HG02870 (cell line): ENCODE data around the gene PLAC8.
"Not testable (repeated sequence)": the region's sequence is repeated elsewhere in the genome, so short reads cannot be mapped to it uniquely, and the experiment has no call there.

Experiments used
- ATAC-seq: cut with Tn5 transposase; IDR thresholded peaks from one replicate; pipeline ENCODE4 v1.9.1; 2021; ENCODE audit warnings: mild to moderate bottlenecking, moderate library complexity; ENCODE audit not compliant: unreplicated experiment

The PLAC8 gene

DNA sequence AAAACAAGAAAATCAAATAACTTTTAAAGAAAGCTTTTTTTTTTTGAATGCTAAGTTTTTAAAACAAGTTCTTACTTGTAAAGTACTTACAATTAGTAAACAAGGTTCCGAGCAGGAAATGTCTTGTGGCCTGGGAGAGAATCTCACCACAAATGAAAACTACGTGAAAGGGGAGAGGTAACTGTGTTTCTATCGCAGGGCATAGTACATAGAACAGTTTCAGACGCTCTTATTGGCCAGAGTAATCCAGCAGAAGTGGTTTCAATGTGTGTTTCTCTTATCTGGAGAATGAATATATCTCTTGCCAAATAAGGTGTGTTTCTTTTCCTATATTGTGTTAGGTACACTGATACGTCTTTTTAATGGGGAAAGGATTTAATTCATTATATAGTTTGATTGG lies at the start of gene PLAC8:
TSS of gene PLAC8 (minus strand) at position 154 of the 400 bp plus-strand sequence. CDS start 6,808 bp downstream, outside the sequence.
- peak; percentile 33 for ATAC-seq

DNA sequence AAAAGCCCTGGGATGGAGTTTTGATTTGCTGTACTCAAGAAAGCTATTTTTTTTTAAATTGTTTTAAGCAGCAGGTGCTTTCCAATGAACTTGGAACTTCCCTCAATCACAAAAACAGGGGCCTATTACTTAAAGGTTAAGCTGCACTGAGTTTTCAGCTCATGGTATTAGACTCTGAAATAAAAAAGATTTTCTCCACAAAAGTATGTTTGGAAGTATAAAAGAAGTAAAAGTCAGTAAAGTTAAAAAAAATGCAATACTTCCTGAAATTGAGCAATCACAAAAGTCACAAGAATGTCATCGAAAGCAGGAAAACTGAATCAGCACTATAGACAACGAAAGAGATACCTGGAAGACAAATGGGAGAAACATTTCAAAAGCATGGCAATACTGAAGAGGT lies 38.9 kb upstream of the PLAC8 start:
- ATAC-seq, result no peak

DNA sequence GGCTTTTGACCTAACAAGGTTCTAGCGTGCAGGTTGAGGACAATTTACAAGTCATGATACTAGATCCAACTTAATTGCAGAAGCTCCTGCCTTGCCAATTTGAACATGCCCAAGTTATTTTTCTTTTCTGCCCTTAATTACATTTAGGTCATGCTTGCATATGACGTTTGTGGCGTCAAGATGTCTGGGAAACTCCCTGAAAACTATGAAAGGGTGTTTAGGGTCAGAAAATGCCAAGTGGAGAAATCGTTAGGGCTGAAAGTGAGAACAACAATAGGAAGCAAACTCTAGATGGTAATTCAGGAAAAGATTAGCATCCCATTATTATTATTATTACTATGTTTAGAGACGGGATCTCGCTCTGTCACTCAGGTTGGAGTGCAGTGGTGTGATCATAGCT lies 38.2 kb upstream of the PLAC8 start:
- ATAC-seq, result no peak

- no peak for ATAC-seq
Measured at GRCh38 chr4:83151651-83152050, 37.1 kb upstream of the PLAC8 start.

DNA sequence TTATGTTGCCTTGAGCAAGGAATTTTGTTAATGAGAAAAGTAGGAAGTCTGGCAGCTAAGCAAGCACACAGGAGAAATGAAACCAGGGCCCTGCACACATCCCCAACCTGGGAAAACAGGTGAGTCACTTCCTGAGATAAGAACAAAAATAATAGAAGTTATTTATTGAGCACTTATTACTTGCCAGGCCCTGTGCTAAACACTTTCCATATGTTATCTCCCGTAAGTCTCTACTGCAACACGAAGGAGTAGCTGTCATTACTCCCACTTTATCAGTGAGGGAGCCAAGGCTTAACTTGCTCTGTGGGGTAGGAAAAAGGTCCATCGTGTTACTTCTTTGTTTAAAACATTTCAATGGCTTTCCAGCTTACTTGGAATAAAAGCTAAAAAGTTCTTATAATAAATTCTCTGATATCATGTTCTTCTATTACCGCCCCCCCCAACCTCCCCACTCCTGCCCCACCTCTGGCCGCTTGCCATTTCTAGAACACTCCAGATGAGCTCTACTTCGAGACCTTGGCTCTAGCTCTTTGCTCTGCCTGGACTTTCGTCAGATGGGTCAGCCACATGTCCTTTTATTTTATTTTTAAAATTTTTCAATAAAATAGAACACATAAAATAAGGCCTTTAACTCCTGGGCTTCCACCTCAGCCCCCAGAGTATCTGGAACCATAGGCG lies 36.3 kb upstream of the PLAC8 start:
- ATAC-seq, result no peak

GRCh38 chr4:83149865-83150652 lies 35.5 kb upstream of the PLAC8 start:
- no peak for ATAC-seq

DNA sequence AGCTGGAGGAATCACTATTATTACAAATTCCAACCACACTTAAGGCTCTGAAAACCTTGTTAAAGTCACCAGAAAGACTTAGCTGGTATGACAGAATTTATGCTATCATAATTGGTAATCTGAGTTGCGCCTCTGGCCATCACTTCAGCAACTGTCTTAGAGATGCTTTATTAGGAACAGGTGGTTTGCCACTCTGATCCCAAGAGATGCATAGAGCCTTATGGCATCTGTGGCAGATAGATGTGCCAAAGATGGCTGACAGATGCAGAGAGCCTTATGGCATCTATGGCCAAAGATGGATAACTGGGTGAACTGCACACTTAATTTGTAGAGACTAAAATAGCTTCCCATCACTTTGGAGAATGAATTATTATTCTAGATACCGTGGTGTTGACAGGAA lies 32.3 kb upstream of the PLAC8 start:
- no peak for ATAC-seq

GRCh38 chr4:83145776-83146175 lies 31.2 kb upstream of the PLAC8 start:
- not testable (repeated sequence) for ATAC-seq

- ATAC-seq, result no peak
Measured at GRCh38 chr4:83139514-83140156, 25.1 kb upstream of the PLAC8 start.

- peak; percentile 48 for ATAC-seq
Measured at GRCh38 chr4:83138946-83139345, 24.4 kb upstream of the PLAC8 start.

DNA sequence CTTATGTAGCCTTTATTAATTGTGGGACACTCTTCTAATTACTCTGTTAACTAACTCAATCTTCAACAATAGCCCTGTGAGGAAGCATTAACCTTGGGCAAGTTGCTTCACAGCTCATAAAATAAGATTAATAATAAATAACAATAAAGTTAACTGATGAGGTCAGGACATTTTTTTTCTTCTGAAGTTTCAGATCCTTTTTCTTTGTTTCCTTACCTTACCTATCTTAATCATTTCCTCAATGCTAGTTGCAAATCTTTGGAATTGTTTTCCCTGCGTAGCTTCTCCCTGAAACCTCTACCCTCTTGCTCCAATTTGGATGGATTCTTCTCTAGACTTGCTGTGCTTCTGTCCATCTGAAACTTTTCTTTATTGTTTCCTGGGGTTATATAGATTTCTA lies 17.5 kb upstream of the PLAC8 start:
- no peak for ATAC-seq

- ATAC-seq, result no peak
Measured at GRCh38 chr4:83129264-83129663, 14.7 kb upstream of the PLAC8 start.

GRCh38 chr4:83128240-83128929 lies 13.9 kb upstream of the PLAC8 start:
- ATAC-seq, result no peak

- ATAC-seq, result no peak
Measured at GRCh38 chr4:83125738-83126141, 11.2 kb upstream of the PLAC8 start.

DNA sequence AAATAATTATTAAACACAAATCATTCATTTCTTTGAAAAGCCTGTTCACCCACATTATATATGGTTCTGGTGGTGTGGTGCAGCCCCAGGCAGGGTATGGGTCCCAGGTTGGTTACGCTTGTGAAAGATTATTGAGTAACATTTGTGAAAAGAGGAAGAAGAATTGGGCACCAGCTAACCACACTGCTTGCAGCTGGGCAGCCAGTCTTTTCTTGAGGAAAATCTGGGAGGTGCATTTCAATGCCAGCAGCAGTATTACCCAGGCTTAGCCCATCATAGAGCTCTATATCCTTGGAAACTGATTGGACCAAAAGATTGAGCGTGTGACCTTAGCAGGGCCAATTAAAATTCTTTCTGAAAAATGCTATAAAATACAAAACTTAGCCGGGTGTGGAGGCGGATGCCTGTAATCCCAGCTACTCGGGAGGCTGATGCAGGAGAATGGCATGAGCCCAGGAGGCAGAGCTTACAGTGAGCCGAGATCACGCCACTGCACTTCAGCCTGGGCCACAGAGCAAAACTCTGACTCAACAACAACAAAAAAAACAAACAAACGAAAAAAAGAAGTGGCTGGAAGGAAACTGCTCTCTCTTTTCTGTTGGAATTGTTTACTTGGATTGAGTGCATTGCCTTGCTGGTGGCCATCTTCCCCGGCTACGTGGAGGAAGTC lies 9.7 kb upstream of the PLAC8 start:
- no peak for ATAC-seq

DNA sequence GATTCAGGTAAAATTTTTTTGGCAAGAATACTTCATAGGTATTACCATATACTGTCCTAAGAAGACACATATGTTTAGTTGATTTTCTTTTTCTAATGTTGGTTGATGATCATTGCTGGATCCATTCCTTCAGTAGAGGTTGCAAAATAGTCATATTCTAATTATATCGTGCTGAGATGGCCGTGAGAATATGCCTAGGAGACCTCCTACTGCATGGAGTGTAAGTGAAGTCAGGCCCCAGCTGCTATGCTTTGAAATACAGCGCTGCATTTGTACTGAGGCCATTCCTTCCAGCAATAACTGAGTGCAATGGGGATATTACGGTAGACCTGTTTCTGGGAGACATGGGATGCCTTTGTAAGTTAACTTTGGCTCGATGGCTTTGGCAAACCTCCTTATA lies 6.7 kb upstream of the PLAC8 start:
- no peak for ATAC-seq

GRCh38 chr4:83118869-83119268 lies 4.3 kb upstream of the PLAC8 start:
- ATAC-seq, result no peak

- no peak for ATAC-seq
Measured at GRCh38 chr4:83115656-83116285, 1.2 kb upstream of the PLAC8 start.

DNA sequence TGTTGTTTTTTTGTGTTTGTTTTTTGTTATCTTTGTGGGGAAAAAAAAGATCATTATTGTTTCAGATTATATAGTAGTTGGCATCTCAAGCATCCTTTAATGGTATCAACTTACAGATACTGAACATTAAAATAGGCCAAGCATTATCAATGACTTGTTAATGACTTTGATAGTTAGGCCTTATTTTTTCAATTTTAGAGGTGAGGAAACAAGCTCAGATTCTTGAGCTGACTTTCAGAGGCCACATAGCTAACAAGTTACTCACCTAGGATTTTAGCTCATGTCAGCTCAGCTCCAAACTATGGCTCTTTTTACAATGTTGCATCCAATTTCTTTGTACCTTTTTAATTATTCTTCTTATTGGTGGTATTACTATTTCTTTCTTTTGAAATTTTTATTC lies 471 bp upstream of the PLAC8 start:
- no peak for ATAC-seq

DNA sequence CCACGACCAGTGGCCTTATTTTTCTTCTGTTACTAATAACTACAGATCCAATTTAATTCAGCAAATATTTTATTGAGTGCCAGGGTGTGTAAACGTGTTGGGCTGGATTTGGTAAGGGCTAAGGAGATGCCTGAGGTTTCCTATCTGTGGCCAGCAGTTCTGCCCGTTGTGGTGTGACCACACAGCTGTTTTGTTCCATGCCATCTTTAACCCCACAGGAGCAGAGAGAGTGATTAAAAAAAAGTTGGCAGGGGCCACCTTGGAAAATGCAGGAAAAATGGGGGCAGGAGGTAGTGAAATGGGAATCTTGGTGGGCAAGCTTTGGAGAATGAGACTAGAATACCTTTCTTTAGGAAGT lies 1.1 kb downstream of the PLAC8 start:
- ATAC-seq, result no peak
